Immature natural killer cell (primary cell): ENCODE results near the gene UPF3A. TPM values are rescaled to one million over a fixed set of nuclear protein-coding genes. Genes with fewer than 3 reads are reported as not detected.

Source experiments
- DNase-seq, 3 donors: peaks; one replicate each; pipeline ENCODE4 v3.0.0; 2022; ENCODE audit warnings: mixed read lengths in 1 of 3
- H3K27ac Mint-ChIP-seq, 6 donors: one replicate each; pipeline ENCODE4 v1.8.0; 2020; ENCODE audit warnings: mixed read lengths in 6 of 6, mild to moderate bottlenecking in 5 of 6, inconsistent platforms in 4 of 6, moderate library complexity in 3 of 6
- H3K27me3 Mint-ChIP-seq, 3 donors: one replicate each; pipeline ENCODE4 v1.8.0; 2020 to 2021; ENCODE audit warnings: low read depth in 3 of 3, mild to moderate bottlenecking in 3 of 3, mixed read lengths in 3 of 3, moderate library complexity in 3 of 3, inconsistent platforms in 1 of 3
- H3K36me3 Mint-ChIP-seq, 3 donors: one replicate each; pipeline ENCODE4 v1.8.0; 2020; ENCODE audit warnings: mixed read lengths in 3 of 3, inconsistent platforms in 2 of 3, mild to moderate bottlenecking in 2 of 3
- H3K4me1 Mint-ChIP-seq, 2 donors: one replicate each; pipeline ENCODE4 v1.8.0; 2020; ENCODE audit warnings: inconsistent platforms in 2 of 2, mild to moderate bottlenecking in 2 of 2, mixed read lengths in 2 of 2, moderate library complexity in 1 of 2
- H3K4me3 Mint-ChIP-seq, 5 donors: one replicate each; pipeline ENCODE4 v1.8.0; 2020; ENCODE audit warnings: mild to moderate bottlenecking in 5 of 5, mixed read lengths in 5 of 5, inconsistent platforms in 3 of 5, moderate library complexity in 3 of 5
- H3K9me3 Mint-ChIP-seq, 6 donors: one replicate each; pipeline ENCODE4 v1.8.0; 2020; ENCODE audit warnings: mild to moderate bottlenecking in 6 of 6, mixed read lengths in 6 of 6, inconsistent platforms in 4 of 6, moderate library complexity in 3 of 6
- polyA plus RNA-seq, 3 donors: library from polyadenylated mRNA; unstranded; fragments of 300-500 nt; fragmentation: Illumina TruSeq; gene quantifications; one replicate each; pipeline ENCODE4 v1.2.3, GENCODE V29; 2021

UPF3A gene
- polyA plus RNA-seq, 3 donors from 2014 or later, result 8.9 to 35.5 (median 23.9) TPM

DNA sequence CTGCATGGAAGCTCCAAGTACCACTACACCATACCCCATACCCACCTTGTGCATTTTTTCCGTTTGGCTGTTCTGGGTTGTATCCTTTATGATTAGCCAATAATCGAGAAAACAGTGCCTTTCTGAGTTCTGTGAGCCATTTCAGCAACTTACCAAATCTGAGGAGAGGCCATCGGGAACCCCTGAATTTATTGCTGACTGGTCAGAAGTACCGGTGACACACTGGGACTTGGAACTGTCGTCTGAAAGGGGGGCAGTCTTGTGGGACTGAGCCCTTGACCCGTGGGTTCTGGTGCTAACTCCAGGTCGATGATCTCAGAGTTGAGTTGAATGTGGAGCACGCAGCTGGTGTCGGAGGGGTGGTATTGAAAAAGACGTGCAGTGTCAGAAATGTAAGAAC lies 15.0 kb downstream of the UPF3A start:
- no peaks in the 10 kb centered on the region for H3K27me3 Mint-ChIP-seq
- H3K9me3 Mint-ChIP-seq, result no peaks in the 10 kb centered on the region
- H3K4me3 Mint-ChIP-seq, result no peak overlapping the region
- no peak overlapping the region for H3K27ac Mint-ChIP-seq
- peaks cover 0 to 8% of the 10 kb centered on the region in 2 donors for H3K4me1 Mint-ChIP-seq
- H3K36me3 Mint-ChIP-seq, result peaks cover 24 to 35% (median 24%) of the 10 kb centered on the region in 3 donors
- DNase-seq, result no peak

DNA sequence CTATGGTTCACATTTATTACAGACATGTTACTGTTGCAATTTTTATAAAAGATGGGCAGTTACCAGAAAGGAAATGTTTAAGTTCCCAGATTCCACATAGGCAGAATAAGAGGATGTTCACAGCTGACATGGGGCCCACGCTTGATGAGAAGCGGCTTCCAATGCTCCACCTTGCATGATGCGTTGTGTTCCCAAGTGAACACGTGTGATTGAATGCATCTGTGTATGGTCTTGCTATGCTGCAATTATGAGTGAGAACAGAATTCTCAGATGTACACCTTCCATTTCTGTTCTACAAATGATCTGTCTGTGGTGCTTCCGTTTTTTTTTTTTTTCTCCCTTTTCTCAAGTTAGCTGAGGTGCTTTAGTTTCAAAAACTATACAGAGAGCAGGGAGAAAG lies 15.5 kb downstream of the UPF3A start:
- Mint-ChIP-seq H3K27ac (no peak overlapping the region), H3K27me3 (no peaks in the 10 kb centered on the region), H3K9me3 (no peaks in the 10 kb centered on the region), H3K4me1 (peaks cover 0 to 8% of the 10 kb centered on the region in 2 donors), H3K36me3 (peaks cover 25 to 35% (median 25%) of the 10 kb centered on the region in 3 donors), H3K4me3 (no peak overlapping the region)
- no peak for DNase-seq

- H3K27ac Mint-ChIP-seq, result no peak overlapping the region
- H3K9me3 Mint-ChIP-seq, result no peaks in the 10 kb centered on the region
- peaks cover 0 to 2% of the 10 kb centered on the region in 2 donors for H3K4me1 Mint-ChIP-seq
- DNase-seq, result no peak
- H3K4me3 Mint-ChIP-seq, result no peak overlapping the region
- peaks cover 24 to 31% (median 24%) of the 10 kb centered on the region in 3 donors for H3K36me3 Mint-ChIP-seq
- no peaks in the 10 kb centered on the region for H3K27me3 Mint-ChIP-seq
Measured at GRCh38 chr13:114298866-114299265, 17.5 kb downstream of the UPF3A start.

GRCh38 chr13:114299604-114300305 lies 18.4 kb downstream of the UPF3A start:
- no peaks in the 10 kb centered on the region for H3K4me1 Mint-ChIP-seq
- peaks cover 21 to 29% (median 22%) of the 10 kb centered on the region in 3 donors for H3K36me3 Mint-ChIP-seq
- no peaks in the 10 kb centered on the region for H3K9me3 Mint-ChIP-seq
- H3K27ac Mint-ChIP-seq, result no peak overlapping the region
- no peak overlapping the region for H3K4me3 Mint-ChIP-seq
- peaks cover 0 to 1% (median 0%) of the 10 kb centered on the region in 3 donors for H3K27me3 Mint-ChIP-seq
- no peak for DNase-seq

DNA sequence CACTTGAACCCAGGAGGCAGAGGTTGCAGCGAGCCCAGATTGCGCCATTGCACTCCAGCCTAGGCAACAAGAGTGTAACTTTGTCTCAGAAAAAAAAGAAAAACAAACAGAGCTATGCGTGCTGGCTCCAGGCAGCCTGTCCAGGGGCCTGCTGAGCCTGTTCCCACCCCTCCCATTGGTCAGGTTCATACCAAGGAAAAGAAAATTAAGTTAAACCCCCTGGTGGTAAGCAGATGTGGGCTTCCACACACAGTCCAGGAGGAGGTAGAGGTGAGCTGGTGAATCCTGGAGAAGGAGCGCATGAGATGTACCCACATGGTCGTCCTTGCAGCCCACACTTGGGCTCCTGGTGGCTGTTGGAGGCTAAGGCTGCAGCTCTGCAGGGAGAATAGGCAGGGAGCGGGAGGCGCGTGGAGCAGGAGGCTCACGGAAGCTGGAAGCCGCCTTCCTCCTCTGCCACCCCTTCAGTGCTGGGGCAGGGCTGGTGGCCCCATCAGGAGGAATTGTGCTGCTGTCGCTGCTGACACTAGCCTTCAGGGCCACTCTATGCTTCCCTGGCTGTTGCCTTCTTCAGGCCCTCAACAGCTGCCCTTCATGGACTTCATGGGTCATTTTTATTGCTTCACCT lies 22.4 kb downstream of the UPF3A start:
- Mint-ChIP-seq H3K9me3 (no peaks in the 10 kb centered on the region), H3K36me3 (peaks cover 18 to 31% (median 21%) of the 10 kb centered on the region in 3 donors), H3K4me3 (no peak overlapping the region), H3K4me1 (peaks cover 0 to 6% of the 10 kb centered on the region in 2 donors), H3K27ac (no peak overlapping the region), H3K27me3 (peaks cover 0 to 1% (median 0%) of the 10 kb centered on the region in 3 donors)
- DNase-seq, result no peak

- Mint-ChIP-seq H3K4me1 (peaks cover 0 to 6% of the 10 kb centered on the region in 2 donors), H3K27me3 (peaks cover 0 to 1% (median 0%) of the 10 kb centered on the region in 3 donors), H3K4me3 (no peak overlapping the region), H3K36me3 (peaks cover 15 to 24% (median 22%) of the 10 kb centered on the region in 3 donors), H3K27ac (no peak overlapping the region), H3K9me3 (no peaks in the 10 kb centered on the region)
- no peak for DNase-seq
Measured at GRCh38 chr13:114304346-114305034, 23.1 kb downstream of the UPF3A start.

- Mint-ChIP-seq H3K4me3 (no peak overlapping the region), H3K4me1 (peaks cover 13 to 21% of the 10 kb centered on the region in 2 donors), H3K36me3 (peaks cover 5 to 8% (median 7%) of the 10 kb centered on the region in 3 donors), H3K9me3 (no peaks in the 10 kb centered on the region), H3K27ac (no peak overlapping the region), H3K27me3 (peaks cover 0 to 8% (median 2%) of the 10 kb centered on the region in 3 donors)
- no peak for DNase-seq
Measured at GRCh38 chr13:114309086-114309485, 27.7 kb downstream of the UPF3A start.

GRCh38 chr13:114309806-114310410 lies 28.5 kb downstream of the UPF3A start:
- H3K27me3 Mint-ChIP-seq, result peaks cover 0 to 7% (median 2%) of the 10 kb centered on the region in 3 donors
- peaks cover 5 to 8% (median 7%) of the 10 kb centered on the region in 3 donors for H3K36me3 Mint-ChIP-seq
- H3K4me3 Mint-ChIP-seq, result no peak overlapping the region
- no peak overlapping the region for H3K27ac Mint-ChIP-seq
- H3K4me1 Mint-ChIP-seq, result peaks cover 15 to 25% of the 10 kb centered on the region in 2 donors
- DNase-seq, result no peak
- no peaks in the 10 kb centered on the region for H3K9me3 Mint-ChIP-seq

DNA sequence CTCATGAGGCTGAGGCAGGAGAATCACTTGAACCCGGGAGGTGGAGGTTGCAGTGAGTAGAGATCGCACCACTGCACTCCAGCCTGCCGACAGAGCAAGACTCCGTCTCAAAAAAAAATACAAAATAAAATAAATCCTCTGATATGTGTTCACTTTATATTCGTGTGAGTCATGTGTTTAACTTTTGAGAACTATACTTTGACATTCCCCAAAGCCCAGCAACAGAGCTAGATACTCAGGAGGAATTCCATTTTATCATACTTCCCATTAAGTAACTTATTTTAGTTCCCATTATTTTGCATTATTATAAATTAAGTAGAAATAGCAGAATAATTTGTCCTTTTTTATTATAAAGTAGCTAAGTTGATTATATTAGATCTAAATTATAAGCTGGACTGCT lies 29.6 kb downstream of the UPF3A start:
- H3K4me3 Mint-ChIP-seq, result no peak overlapping the region
- peaks cover 5 to 8% (median 7%) of the 10 kb centered on the region in 3 donors for H3K36me3 Mint-ChIP-seq
- peaks cover 2 to 7% (median 3%) of the 10 kb centered on the region in 3 donors for H3K27me3 Mint-ChIP-seq
- no peak for DNase-seq
- H3K4me1 Mint-ChIP-seq, result peaks cover 21 to 33% of the 10 kb centered on the region in 2 donors
- H3K27ac Mint-ChIP-seq, result no peak overlapping the region
- no peaks in the 10 kb centered on the region for H3K9me3 Mint-ChIP-seq

DNA sequence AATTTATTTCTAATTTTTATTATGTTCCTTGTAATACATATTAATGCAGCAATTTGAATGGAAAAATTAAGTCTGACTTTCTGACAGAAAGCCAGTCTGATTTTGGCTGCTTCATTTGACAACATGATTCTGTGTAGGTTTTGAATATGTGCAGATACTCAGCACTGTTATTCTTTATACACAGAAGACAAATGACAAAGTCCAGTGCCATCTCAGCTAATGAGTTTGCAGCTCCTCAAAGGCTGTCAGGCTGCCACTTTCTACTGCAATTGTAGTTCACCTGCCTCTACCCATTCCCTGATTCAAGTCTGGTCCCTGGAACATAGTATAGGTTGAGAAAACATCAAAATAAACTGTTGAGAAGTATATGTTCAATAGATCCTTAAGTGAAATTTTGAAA lies 30.0 kb downstream of the UPF3A start:
- peaks cover 5 to 8% (median 7%) of the 10 kb centered on the region in 3 donors for H3K36me3 Mint-ChIP-seq
- no peaks in the 10 kb centered on the region for H3K9me3 Mint-ChIP-seq
- no peak overlapping the region for H3K4me3 Mint-ChIP-seq
- H3K27me3 Mint-ChIP-seq, result peaks cover 2 to 7% (median 3%) of the 10 kb centered on the region in 3 donors
- H3K4me1 Mint-ChIP-seq, result peaks cover 21 to 33% of the 10 kb centered on the region in 2 donors
- no peak for DNase-seq
- no peak overlapping the region for H3K27ac Mint-ChIP-seq

GRCh38 chr13:114311908-114312307 lies 30.5 kb downstream of the UPF3A start:
- Mint-ChIP-seq H3K27ac (no peak overlapping the region), H3K4me1 (peaks cover 21 to 31% of the 10 kb centered on the region in 2 donors), H3K9me3 (no peaks in the 10 kb centered on the region), H3K27me3 (peaks cover 2 to 7% (median 3%) of the 10 kb centered on the region in 3 donors), H3K36me3 (peaks cover 3 to 7% (median 6%) of the 10 kb centered on the region in 3 donors), H3K4me3 (no peak overlapping the region)
- DNase-seq, result no peak

GRCh38 chr13:114313061-114313860 lies 31.9 kb downstream of the UPF3A start:
- Mint-ChIP-seq H3K9me3 (no peaks in the 10 kb centered on the region), H3K4me1 (peaks cover 26 to 27% of the 10 kb centered on the region in 2 donors), H3K27me3 (peaks cover 2 to 7% (median 3%) of the 10 kb centered on the region in 3 donors), H3K27ac (peak overlapping the region; percentile 83 to 94 (median 90)), H3K36me3 (peaks cover 0 to 3% (median 0%) of the 10 kb centered on the region in 3 donors), H3K4me3 (peak overlapping the region; percentile 87 to 95 (median 92))
- DNase-seq, result peak in 1 of 3 donors; percentile 6
